Measurements from ENCODE around the gene NSMF. TPM values are rescaled to one million over a fixed set of nuclear protein-coding genes. Genes with fewer than 3 reads are reported as not detected.

NSMF gene
- total and polyA plus RNA-seq, 2 of the 8 experiments (the other 6 are each of a cell fraction or from before 2014, with no cell fraction given): 56.7 to 65.1 TPM

GRCh38 chr9:137406876-137407589, 52.1 kb downstream of the NSMF start (continued):
- TF ChIP-seq YY1 (IDR thresholded peaks at IDR 0.05; ENCODE audit: low read depth, low read length): peak; percentile 36; the same call in 1 of the 2 replicates
- TF ChIP-seq RNF2 (IDR thresholded peaks at IDR 0.05; ENCODE audit: borderline replicate concordance, low read depth, low read length, missing control alignments, poor library complexity, severe bottlenecking): no peak

Data from H1 (cell line).